ENCODE results near the gene CAT. TPM values are rescaled to one million over a fixed set of nuclear protein-coding genes. Genes with fewer than 3 reads are reported as not detected.

Gene CAT
- total and polyA plus RNA-seq, 10 donors: 55.2 to 149 (median 110) TPM

DNA sequence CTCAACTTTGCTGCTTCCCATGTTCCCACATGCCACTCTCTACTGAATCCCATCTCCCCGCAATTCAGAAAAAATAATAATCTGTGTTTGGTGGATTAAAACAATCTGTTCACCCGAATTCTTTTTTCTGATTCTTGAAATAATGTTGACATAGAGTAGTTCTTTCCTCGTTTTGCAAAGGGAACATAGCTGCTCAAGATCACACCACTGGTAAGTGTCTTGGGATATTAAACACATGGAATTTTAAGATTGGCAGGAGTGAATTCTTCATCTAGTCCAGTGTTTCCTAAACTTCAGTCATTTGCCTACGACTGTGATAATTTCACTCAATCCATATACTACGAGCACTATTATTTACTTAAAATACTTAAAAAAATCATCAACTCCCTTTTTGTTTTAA, 68.9 kb downstream of the CAT start:
- DNase-seq: no peak
- intact Hi-C loops (cut with DNase I; ENCODE audit: low total_unique reads): no loop called here
- Histone ChIP-seq H3K4me1 (peaks cover 0 to 3% (median 0%) of the 10 kb centered on the region in 6 donors), H3K27ac (no peak overlapping the region), H3K27me3 (replicated peaks in 1 of 7) (no peaks in the 10 kb centered on the region), H3K36me3 (no peaks in the 10 kb centered on the region), H3K9me3 (no peaks in the 10 kb centered on the region), H3K4me3 (no peak overlapping the region)
- TF ChIP-seq POLR2AphosphoS5 (IDR thresholded peaks at IDR 0.05) (no peak), POLR2A (IDR thresholded peaks at IDR 0.05) (no peak)
- TF ChIP-seq, protein P1, sequence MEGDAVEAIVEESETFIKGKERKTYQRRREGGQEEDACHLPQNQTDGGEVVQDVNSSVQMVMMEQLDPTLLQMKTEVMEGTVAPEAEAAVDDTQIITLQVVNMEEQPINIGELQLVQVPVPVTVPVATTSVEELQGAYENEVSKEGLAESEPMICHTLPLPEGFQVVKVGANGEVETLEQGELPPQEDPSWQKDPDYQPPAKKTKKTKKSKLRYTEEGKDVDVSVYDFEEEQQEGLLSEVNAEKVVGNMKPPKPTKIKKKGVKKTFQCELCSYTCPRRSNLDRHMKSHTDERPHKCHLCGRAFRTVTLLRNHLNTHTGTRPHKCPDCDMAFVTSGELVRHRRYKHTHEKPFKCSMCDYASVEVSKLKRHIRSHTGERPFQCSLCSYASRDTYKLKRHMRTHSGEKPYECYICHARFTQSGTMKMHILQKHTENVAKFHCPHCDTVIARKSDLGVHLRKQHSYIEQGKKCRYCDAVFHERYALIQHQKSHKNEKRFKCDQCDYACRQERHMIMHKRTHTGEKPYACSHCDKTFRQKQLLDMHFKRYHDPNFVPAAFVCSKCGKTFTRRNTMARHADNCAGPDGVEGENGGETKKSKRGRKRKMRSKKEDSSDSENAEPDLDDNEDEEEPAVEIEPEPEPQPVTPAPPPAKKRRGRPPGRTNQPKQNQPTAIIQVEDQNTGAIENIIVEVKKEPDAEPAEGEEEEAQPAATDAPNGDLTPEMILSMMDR (IDR thresholded peaks at IDR 0.05 in 8 of 11, conservative IDR thresholded peaks at IDR 0.05 in 3 of 11): no peak
- WGBS, 5 donors: 84 to 93% (median 86%) methylated on average over 5 of the region's 5 CpGs

DNA sequence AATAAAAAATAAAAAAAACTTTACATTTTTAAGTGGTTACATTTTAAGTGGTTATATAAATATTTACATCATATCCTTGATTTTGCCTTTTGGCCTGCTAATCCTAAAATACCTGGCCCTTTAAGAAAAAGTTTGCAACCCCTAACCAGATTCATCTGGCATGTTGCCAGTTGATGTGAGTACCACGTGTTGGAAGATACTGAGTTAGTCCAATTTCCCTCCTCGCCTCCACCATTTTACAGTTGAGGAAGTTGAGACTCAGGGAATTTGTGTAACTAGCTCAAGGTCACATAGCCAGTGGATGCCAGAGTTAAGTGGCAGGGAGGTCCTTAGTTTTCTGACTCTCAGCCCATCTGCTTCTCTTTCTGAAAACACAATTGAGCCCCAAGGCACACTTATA, 69.8 kb downstream of the CAT start:
- no peaks in the 10 kb centered on the region for H3K36me3 ChIP-seq
- no peak for TF ChIP-seq POLR2A (IDR thresholded peaks at IDR 0.05)
- TF ChIP-seq, protein P1 (IDR thresholded peaks at IDR 0.05 in 8 of 11, conservative IDR thresholded peaks at IDR 0.05 in 3 of 11): no peak
- no peak for TF ChIP-seq POLR2AphosphoS5 (IDR thresholded peaks at IDR 0.05)
- peaks cover 0 to 4% (median 0%) of the 10 kb centered on the region in 6 donors for H3K4me1 ChIP-seq
- no peak overlapping the region for H3K4me3 ChIP-seq
- no peak for DNase-seq
- intact Hi-C loops (cut with DNase I; ENCODE audit: low total_unique reads): no loop called here
- no peaks in the 10 kb centered on the region for H3K9me3 ChIP-seq
- WGBS, 5 donors: 15 to 32% (median 23%) methylated on average over 2 of the region's 2 CpGs
- no peak overlapping the region for H3K27ac ChIP-seq
- no peaks in the 10 kb centered on the region for H3K27me3 ChIP-seq (replicated peaks in 1 of 7)

DNA sequence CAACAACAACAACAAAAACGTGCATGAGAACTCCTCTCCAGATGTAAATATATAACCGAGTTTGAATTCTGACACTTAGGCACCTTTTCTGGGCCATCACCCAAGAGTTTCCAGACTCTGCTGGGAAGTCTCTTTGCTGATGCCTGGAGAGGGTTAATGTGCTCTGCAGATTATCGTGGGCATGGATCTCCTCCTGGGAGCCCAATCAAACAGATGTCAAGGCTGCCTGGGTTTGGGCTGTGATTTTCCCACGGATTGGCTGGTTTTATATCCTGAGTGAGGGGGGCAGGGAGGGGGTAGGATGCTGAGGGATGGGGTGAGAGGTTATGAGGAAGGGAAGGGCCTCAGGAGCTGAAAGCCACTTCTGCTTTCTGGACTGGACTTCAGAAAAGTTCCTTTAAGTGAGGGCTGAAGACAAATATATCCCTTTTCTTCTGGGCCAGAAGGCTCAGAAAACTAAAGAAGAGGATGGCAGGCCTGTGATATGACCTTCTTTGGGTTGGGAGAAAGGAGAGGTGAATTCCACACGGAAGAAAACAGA, 70.7 kb downstream of the CAT start:
- WGBS, 5 donors: 25 to 35% (median 30%) methylated on average over 5 of the region's 5 CpGs
- Histone ChIP-seq H3K4me3 (no peak overlapping the region), H3K9me3 (no peaks in the 10 kb centered on the region), H3K27me3 (replicated peaks in 1 of 7) (no peaks in the 10 kb centered on the region), H3K27ac (no peak overlapping the region), H3K36me3 (no peaks in the 10 kb centered on the region), H3K4me1 (peaks cover 0 to 4% (median 0%) of the 10 kb centered on the region in 6 donors)
- intact Hi-C loops (cut with DNase I; ENCODE audit: low total_unique reads): no loop called here
- TF ChIP-seq POLR2A (IDR thresholded peaks at IDR 0.05) (no peak), POLR2AphosphoS5 (IDR thresholded peaks at IDR 0.05) (no peak)
- TF ChIP-seq, protein P1 (IDR thresholded peaks at IDR 0.05 in 8 of 11, conservative IDR thresholded peaks at IDR 0.05 in 3 of 11): no peak
- no peak for DNase-seq

DNA sequence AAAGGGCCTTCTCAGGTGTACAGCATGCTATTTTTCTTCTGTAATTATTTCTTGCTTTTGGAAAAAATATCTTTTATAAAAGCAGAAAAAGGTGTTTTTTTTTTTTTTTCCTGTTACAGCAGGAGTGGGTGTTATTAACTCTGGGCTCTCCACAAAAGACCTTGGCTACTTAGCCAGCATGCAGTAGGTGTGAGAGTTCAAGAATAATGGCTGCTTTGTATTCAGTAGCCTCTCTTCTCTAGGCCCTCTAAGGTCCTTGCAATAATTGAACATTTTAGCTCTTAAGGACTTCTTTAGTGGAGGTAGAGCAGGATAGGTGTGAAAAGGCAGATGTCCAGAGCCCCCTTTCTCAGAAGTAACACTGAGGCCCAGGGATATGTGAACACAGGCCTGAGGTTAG, 71.5 kb downstream of the CAT start:
- H3K27me3 ChIP-seq (replicated peaks in 1 of 7): no peaks in the 10 kb centered on the region
- DNase-seq: no peak
- no peak overlapping the region for H3K4me3 ChIP-seq
- intact Hi-C loops (cut with DNase I; ENCODE audit: low total_unique reads): no loop called here
- TF ChIP-seq POLR2AphosphoS5 (IDR thresholded peaks at IDR 0.05): no peak
- TF ChIP-seq, protein P1 (IDR thresholded peaks at IDR 0.05 in 8 of 11, conservative IDR thresholded peaks at IDR 0.05 in 3 of 11): no peak
- H3K27ac ChIP-seq: no peak overlapping the region
- H3K9me3 ChIP-seq: no peaks in the 10 kb centered on the region
- peaks cover 0 to 4% (median 0%) of the 10 kb centered on the region in 6 donors for H3K4me1 ChIP-seq
- no peaks in the 10 kb centered on the region for H3K36me3 ChIP-seq
